Measurements from ENCODE around the gene LHFPL3.

The LHFPL3 gene

DNA sequence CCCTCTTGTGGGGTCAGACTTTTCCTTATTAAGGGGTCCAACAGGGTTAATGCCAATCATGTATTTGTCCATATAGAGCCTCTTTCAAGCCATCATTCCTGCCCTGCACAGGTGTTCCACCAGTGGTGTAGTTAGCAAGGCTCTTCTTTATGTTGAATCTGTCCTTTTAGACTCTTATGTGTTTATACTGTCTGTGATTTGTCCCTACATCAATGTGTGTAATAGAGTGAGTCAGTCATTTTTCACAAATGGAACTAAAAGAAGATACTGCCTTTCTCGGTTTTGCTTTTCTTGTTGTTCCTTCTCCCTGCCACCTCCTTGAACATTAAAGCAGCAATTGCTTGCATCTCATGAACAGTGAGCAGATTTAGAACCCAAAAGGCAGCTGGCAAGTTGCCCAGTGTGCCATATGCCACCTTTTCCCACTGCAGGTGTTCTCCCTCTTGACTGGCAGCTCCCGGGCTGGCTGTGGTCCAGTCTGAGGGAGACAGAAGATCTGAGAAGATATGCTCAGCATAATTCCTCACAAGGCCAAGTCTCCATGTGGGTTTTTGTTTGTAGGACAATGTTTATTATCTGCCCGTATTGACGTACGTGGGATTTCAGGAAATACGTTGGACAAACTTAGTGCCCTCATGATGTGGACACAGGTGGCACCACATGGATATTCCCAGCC lies 154.1 kb downstream of the LHFPL3 start:
- Histone ChIP-seq H2AFZ (ENCODE audit: insufficient read depth, low read length, poor library complexity) (no peak overlapping the region), H3K18ac (ENCODE audit: low read length) (no peak overlapping the region), H3K27me3 (ENCODE audit: insufficient read depth, low read length) (no peaks in the 10 kb centered on the region), H3K4me1 (ENCODE audit: control insufficient read depth in 1 of 2, insufficient read depth in 2 of 2, low read length in 2 of 2) (no peaks in the 10 kb centered on the region), H3K9ac (ENCODE audit: low read length) (no peak overlapping the region), H4K8ac (ENCODE audit: low read depth, low read length) (no peak overlapping the region), H2BK5ac (ENCODE audit: low read depth, low read length, poor library complexity) (no peak overlapping the region), H2BK120ac (ENCODE audit: insufficient read depth, low read length, poor library complexity) (no peak overlapping the region), H3K4me2 (ENCODE audit: low read length) (no peak overlapping the region), H3K4me3 (ENCODE audit: low read depth, low read length) (no peak overlapping the region), H3K23ac (ENCODE audit: low read length) (no peak overlapping the region), H4K12ac (ENCODE audit: low read depth, low read length) (no peak overlapping the region), H4K91ac (ENCODE audit: low read depth, low read length) (no peak overlapping the region), H2AK5ac (ENCODE audit: low read length) (no peak overlapping the region), H3K27ac (ENCODE audit: low read depth, low read length) (no peak overlapping the region), H3K79me2 (ENCODE audit: control insufficient read depth, insufficient read depth, low read length, poor library complexity) (no peaks in the 10 kb centered on the region), H3K36me3 (ENCODE audit: control insufficient read depth in 1 of 2, insufficient read depth in 2 of 2, low read length in 2 of 2) (no peaks in the 10 kb centered on the region), H2BK12ac (ENCODE audit: low read length) (no peak overlapping the region), H3K4ac (ENCODE audit: low read depth, low read length) (no peak overlapping the region), H3K9me3 (ENCODE audit: insufficient read depth, low read depth, low read length) (no peaks in the 10 kb centered on the region), H3K79me1 (ENCODE audit: low read length) (no peaks in the 10 kb centered on the region), H3K14ac (ENCODE audit: low read length) (no peak overlapping the region)
- DNase-seq: no peak
- no CpG with 5 or more reads among the region's 6 CpGs for WGBS (ENCODE audit: extremely low coverage, insufficient coverage, insufficient read length)

DNA sequence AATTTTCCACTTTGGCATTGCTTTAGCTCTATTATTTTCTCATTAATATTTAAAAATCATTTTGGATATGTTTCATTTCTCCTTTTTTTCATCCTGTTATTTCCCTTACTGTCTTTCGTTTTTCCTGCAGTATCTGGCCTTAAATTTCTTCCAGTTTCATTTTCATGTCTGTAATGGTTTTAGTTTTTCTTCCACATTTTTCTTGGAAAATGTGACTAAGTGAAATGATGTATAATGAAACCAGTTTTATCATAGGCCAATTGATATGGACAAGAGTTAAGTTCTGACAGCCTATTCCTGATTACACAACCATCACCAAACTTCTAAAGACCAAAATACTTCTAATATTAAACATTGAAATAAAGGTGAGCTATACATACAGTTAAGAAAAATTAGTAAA lies 158.5 kb downstream of the LHFPL3 start:
- H2BK5ac ChIP-seq (ENCODE audit: low read depth, low read length, poor library complexity): no peak overlapping the region
- no peak overlapping the region for H3K4me2 ChIP-seq (ENCODE audit: low read length)
- no peaks in the 10 kb centered on the region for H3K9me3 ChIP-seq (ENCODE audit: insufficient read depth, low read depth, low read length)
- H3K18ac ChIP-seq (ENCODE audit: low read length): no peak overlapping the region
- H3K23ac ChIP-seq (ENCODE audit: low read length): no peak overlapping the region
- no CpG with 5 or more reads among the region's 1 CpG for WGBS (ENCODE audit: extremely low coverage, insufficient coverage, insufficient read length)
- H2BK120ac ChIP-seq (ENCODE audit: insufficient read depth, low read length, poor library complexity): no peak overlapping the region
- H2BK12ac ChIP-seq (ENCODE audit: low read length): no peak overlapping the region
- no peak overlapping the region for H4K8ac ChIP-seq (ENCODE audit: low read depth, low read length)
- no peaks in the 10 kb centered on the region for H3K79me1 ChIP-seq (ENCODE audit: low read length)
- no peak for DNase-seq
- no peaks in the 10 kb centered on the region for H3K27me3 ChIP-seq (ENCODE audit: insufficient read depth, low read length)
- H3K4me3 ChIP-seq (ENCODE audit: low read depth, low read length): no peak overlapping the region
- no peak overlapping the region for H3K9ac ChIP-seq (ENCODE audit: low read length)
- H3K27ac ChIP-seq (ENCODE audit: low read depth, low read length): no peak overlapping the region
- no peak overlapping the region for H3K14ac ChIP-seq (ENCODE audit: low read length)
- no peaks in the 10 kb centered on the region for H3K36me3 ChIP-seq (ENCODE audit: control insufficient read depth in 1 of 2, insufficient read depth in 2 of 2, low read length in 2 of 2)
- no peaks in the 10 kb centered on the region for H3K79me2 ChIP-seq (ENCODE audit: control insufficient read depth, insufficient read depth, low read length, poor library complexity)
- H2AK5ac ChIP-seq (ENCODE audit: low read length): no peak overlapping the region
- H3K4ac ChIP-seq (ENCODE audit: low read depth, low read length): no peak overlapping the region
- H4K12ac ChIP-seq (ENCODE audit: low read depth, low read length): no peak overlapping the region
- no peak overlapping the region for H2AFZ ChIP-seq (ENCODE audit: insufficient read depth, low read length, poor library complexity)
- no peaks in the 10 kb centered on the region for H3K4me1 ChIP-seq (ENCODE audit: control insufficient read depth in 1 of 2, insufficient read depth in 2 of 2, low read length in 2 of 2)
- H4K91ac ChIP-seq (ENCODE audit: low read depth, low read length): no peak overlapping the region

DNA sequence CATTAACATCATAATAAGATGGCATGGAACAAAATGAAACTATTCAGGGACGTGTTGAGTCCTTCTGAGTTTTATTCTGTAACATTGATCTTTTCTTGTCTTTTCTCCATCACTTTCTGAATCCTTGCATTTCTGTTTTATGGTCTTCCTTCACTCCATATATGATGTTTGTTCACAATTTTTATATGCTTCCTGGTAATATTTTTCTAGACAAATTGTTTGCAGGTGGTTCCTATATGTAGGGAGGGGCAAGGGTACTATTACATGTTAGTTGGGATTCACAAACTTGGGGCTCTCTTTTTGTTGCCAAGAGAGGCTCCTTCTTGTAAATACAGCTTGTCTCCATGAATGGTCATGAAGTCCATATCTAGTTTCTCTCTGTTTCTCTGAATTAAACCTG lies 159.2 kb downstream of the LHFPL3 start:
- Histone ChIP-seq H4K12ac (ENCODE audit: low read depth, low read length) (no peak overlapping the region), H4K91ac (ENCODE audit: low read depth, low read length) (no peak overlapping the region), H3K4me3 (ENCODE audit: low read depth, low read length) (no peak overlapping the region), H4K8ac (ENCODE audit: low read depth, low read length) (no peak overlapping the region), H2BK5ac (ENCODE audit: low read depth, low read length, poor library complexity) (no peak overlapping the region), H3K4me2 (ENCODE audit: low read length) (no peak overlapping the region), H2AK5ac (ENCODE audit: low read length) (no peak overlapping the region), H3K79me1 (ENCODE audit: low read length) (no peaks in the 10 kb centered on the region), H2BK12ac (ENCODE audit: low read length) (no peak overlapping the region), H3K27me3 (ENCODE audit: insufficient read depth, low read length) (no peaks in the 10 kb centered on the region), H3K27ac (ENCODE audit: low read depth, low read length) (no peak overlapping the region), H3K4ac (ENCODE audit: low read depth, low read length) (no peak overlapping the region), H3K9ac (ENCODE audit: low read length) (no peak overlapping the region), H3K4me1 (ENCODE audit: control insufficient read depth in 1 of 2, insufficient read depth in 2 of 2, low read length in 2 of 2) (no peaks in the 10 kb centered on the region), H3K14ac (ENCODE audit: low read length) (no peak overlapping the region), H3K79me2 (ENCODE audit: control insufficient read depth, insufficient read depth, low read length, poor library complexity) (no peaks in the 10 kb centered on the region), H2BK120ac (ENCODE audit: insufficient read depth, low read length, poor library complexity) (no peak overlapping the region), H3K9me3 (ENCODE audit: insufficient read depth, low read depth, low read length) (no peaks in the 10 kb centered on the region), H3K36me3 (ENCODE audit: control insufficient read depth in 1 of 2, insufficient read depth in 2 of 2, low read length in 2 of 2) (no peaks in the 10 kb centered on the region), H2AFZ (ENCODE audit: insufficient read depth, low read length, poor library complexity) (no peak overlapping the region), H3K18ac (ENCODE audit: low read length) (no peak overlapping the region), H3K23ac (ENCODE audit: low read length) (no peak overlapping the region)
- no CpG with 5 or more reads among the region's 1 CpG for WGBS (ENCODE audit: extremely low coverage, insufficient coverage, insufficient read length)
- DNase-seq: no peak

DNA sequence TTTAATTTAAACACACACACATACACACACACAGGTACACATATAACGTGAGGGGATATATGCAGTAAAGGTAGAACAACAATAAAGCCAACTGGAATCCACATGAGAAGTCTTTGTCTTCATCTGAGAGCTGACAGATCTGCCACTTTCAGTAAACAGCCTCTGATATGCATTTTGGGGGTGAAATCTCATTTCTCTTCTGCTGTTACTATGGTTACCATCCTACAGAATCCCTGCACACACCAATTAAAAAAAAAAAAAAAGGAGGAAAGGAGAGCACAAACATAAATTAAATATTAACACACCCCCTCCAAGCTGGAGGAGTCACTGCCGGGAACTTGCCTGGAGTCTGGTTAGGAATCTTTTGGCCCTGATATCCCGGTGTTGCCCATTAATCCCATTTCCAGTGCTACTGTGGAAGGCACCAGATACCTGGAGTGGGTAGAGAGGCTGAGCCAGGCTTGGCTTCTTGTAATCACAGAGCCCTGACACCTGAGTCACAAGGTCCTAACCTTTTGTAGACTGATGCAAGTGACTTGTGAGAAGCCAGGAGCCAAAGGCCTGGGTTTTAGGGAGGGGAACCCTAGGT lies 169.1 kb downstream of the LHFPL3 start:
- H2BK12ac ChIP-seq (ENCODE audit: low read length): no peak overlapping the region
- no peak overlapping the region for H4K91ac ChIP-seq (ENCODE audit: low read depth, low read length)
- DNase-seq: no peak
- H2BK5ac ChIP-seq (ENCODE audit: low read depth, low read length, poor library complexity): no peak overlapping the region
- H3K14ac ChIP-seq (ENCODE audit: low read length): no peak overlapping the region
- no peak overlapping the region for H2AFZ ChIP-seq (ENCODE audit: insufficient read depth, low read length, poor library complexity)
- H3K79me2 ChIP-seq (ENCODE audit: control insufficient read depth, insufficient read depth, low read length, poor library complexity): no peaks in the 10 kb centered on the region
- H3K4me3 ChIP-seq (ENCODE audit: low read depth, low read length): no peak overlapping the region
- no peak overlapping the region for H2BK120ac ChIP-seq (ENCODE audit: insufficient read depth, low read length, poor library complexity)
- H3K4ac ChIP-seq (ENCODE audit: low read depth, low read length): no peak overlapping the region
- no peak overlapping the region for H3K23ac ChIP-seq (ENCODE audit: low read length)
- H3K9me3 ChIP-seq (ENCODE audit: insufficient read depth, low read depth, low read length): no peaks in the 10 kb centered on the region
- H3K4me2 ChIP-seq (ENCODE audit: low read length): no peak overlapping the region
- no peak overlapping the region for H3K9ac ChIP-seq (ENCODE audit: low read length)
- H3K27ac ChIP-seq (ENCODE audit: low read depth, low read length): no peak overlapping the region
- no peak overlapping the region for H4K12ac ChIP-seq (ENCODE audit: low read depth, low read length)
- no peak overlapping the region for H3K18ac ChIP-seq (ENCODE audit: low read length)
- H2AK5ac ChIP-seq (ENCODE audit: low read length): no peak overlapping the region
- no peak overlapping the region for H4K8ac ChIP-seq (ENCODE audit: low read depth, low read length)
- no peaks in the 10 kb centered on the region for H3K36me3 ChIP-seq (ENCODE audit: control insufficient read depth in 1 of 2, insufficient read depth in 2 of 2, low read length in 2 of 2)
- H3K27me3 ChIP-seq (ENCODE audit: insufficient read depth, low read length): no peaks in the 10 kb centered on the region
- no peaks in the 10 kb centered on the region for H3K4me1 ChIP-seq (ENCODE audit: control insufficient read depth in 1 of 2, insufficient read depth in 2 of 2, low read length in 2 of 2)
- WGBS (ENCODE audit: extremely low coverage, insufficient coverage, insufficient read length): no CpG with 5 or more reads among the region's 3 CpGs
- H3K79me1 ChIP-seq (ENCODE audit: low read length): no peaks in the 10 kb centered on the region

Data from trophoblast cell (in vitro differentiated cells and primary cell).